GOT3 (cell line): ENCODE data around the gene COL27A1.
A peak's percentile ranks its signal among the peaks of the same experiment; 100 is the strongest.

Experiments
- DNase-seq: peaks from one replicate; lab custom pipeline; 2025; ENCODE audit warnings: mixed read lengths; lab: John Stamatoyannopoulos, UW

COL27A1 gene

GRCh38 chr9:114343471-114344187, 188.3 kb downstream of the COL27A1 start:
- no peak for DNase-seq

GRCh38 chr9:114344188-114344566, 188.8 kb downstream of the COL27A1 start:
- DNase-seq = no peak

- no peak for DNase-seq
Measured at GRCh38 chr9:114344692-114345091, 189.4 kb downstream of the COL27A1 start.

GRCh38 chr9:114345493-114346065, 190.2 kb downstream of the COL27A1 start:
- no peak for DNase-seq

- no peak for DNase-seq
Measured at GRCh38 chr9:114346146-114346545, 190.8 kb downstream of the COL27A1 start.

GRCh38 chr9:114347675-114348074, 192.3 kb downstream of the COL27A1 start:
- no peak for DNase-seq

GRCh38 chr9:114348261-114348905, 193.0 kb downstream of the COL27A1 start:
- no peak for DNase-seq

GRCh38 chr9:114348906-114349482, 193.7 kb downstream of the COL27A1 start:
- peak; percentile 36 for DNase-seq

GRCh38 chr9:114349713-114350480, 194.6 kb downstream of the COL27A1 start:
- no peak for DNase-seq

GRCh38 chr9:114350636-114351401, 195.5 kb downstream of the COL27A1 start:
- DNase-seq = no peak

- no peak for DNase-seq
Measured at GRCh38 chr9:114351932-114352331, 196.6 kb downstream of the COL27A1 start.

GRCh38 chr9:114355821-114356220, 200.5 kb downstream of the COL27A1 start:
- DNase-seq = no peak

GRCh38 chr9:114356792-114357191, 201.5 kb downstream of the COL27A1 start:
- no peak for DNase-seq

- DNase-seq = no peak
Measured at GRCh38 chr9:114357360-114357759, 202.0 kb downstream of the COL27A1 start.

GRCh38 chr9:114357911-114358328, 202.6 kb downstream of the COL27A1 start:
- no peak for DNase-seq

- no peak for DNase-seq
Measured at GRCh38 chr9:114359801-114360200, 204.5 kb downstream of the COL27A1 start.

- DNase-seq = no peak
Measured at GRCh38 chr9:114361542-114361941, 206.2 kb downstream of the COL27A1 start.
